SK-N-SH (cell line): ENCODE measurements around the gene ZNF621. TPM values are rescaled to one million over a fixed set of nuclear protein-coding genes. Genes with fewer than 3 reads are reported as not detected.

Experiments used
- CTCF ChIA-PET: fragments of 300-600, 350-600 bp; formaldehyde crosslinking; extraction: SDS; loops from one replicate; lab custom pipeline; 2021; lab: Yijun Ruan, JAX
- POLR2A ChIA-PET: fragments of 350-600 bp; sonication (Branson Sonifier 250); formaldehyde crosslinking; extraction: SDS; loops from one replicate; lab custom pipeline; 2020; ENCODE audit warnings: antibody characterized with exemption, inconsistent platforms; lab: Yijun Ruan, JAX
- DNase-seq: peaks from one replicate; pipeline ENCODE4 v3.0.0; 2012
- H2AFZ ChIP-seq: fragments of 200-600 bp; sonication (generic); 2 replicates; pipeline ENCODE4 v1.8.1; 2016; ENCODE audit warnings: antibody characterized with exemption, mild to moderate bottlenecking, low read depth
- H3F3A ChIP-seq: fragments of 200-600 bp; sonication (generic); replicated peaks from 2 replicates; pipeline ENCODE3; 2016; ENCODE audit warnings: antibody characterized with exemption, mild to moderate bottlenecking; ENCODE audit not compliant: insufficient read depth
- H3K27ac ChIP-seq, 2 experiments: fragments of 200-500 bp in 1 of 2; fragments of 200-600 bp in 1 of 2; sonication (Bioruptor generic) in 1 of 2; sonication (generic), shearing (Covaris generic) in 1 of 2; 2 replicates each; pipeline versions ENCODE4 v1.5.1 to v1.6.1; 2014 to 2016; ENCODE audit warnings: low read depth in 2 of 2, inconsistent platforms in 1 of 2, low read length in 1 of 2, mild to moderate bottlenecking in 1 of 2, mixed read lengths in 1 of 2
- H3K27me3 ChIP-seq: fragments of 200-600 bp; sonication (generic), shearing (Covaris generic); 2 replicates; pipeline ENCODE4 v1.6.1; 2016; ENCODE audit warnings: mixed run types; ENCODE audit not compliant: insufficient read depth
- H3K36me3 ChIP-seq, 2 experiments: fragments of 200-500 bp in 1 of 2; fragments of 200-600 bp in 1 of 2; sonication (Bioruptor generic) in 1 of 2; sonication (generic) in 1 of 2; replicated peaks in 1 of 2; 2 replicates each; pipeline versions ENCODE3 to v1.5.1; 2014 to 2016; ENCODE audit warnings: low read length in 1 of 2, mild to moderate bottlenecking in 1 of 2; ENCODE audit not compliant: insufficient read depth in 2 of 2, control insufficient read depth in 1 of 2
- H3K4me1 ChIP-seq, 2 experiments: fragments of 200-500 bp in 1 of 2; fragments of 200-600 bp in 1 of 2; sonication (Bioruptor generic) in 1 of 2; sonication (generic), shearing (Covaris generic) in 1 of 2; 2 replicates each; pipeline versions ENCODE4 v1.5.1 to v1.6.1; 2014 to 2016; ENCODE audit warnings: low read depth in 1 of 2, low read length in 1 of 2, mixed run types in 1 of 2; ENCODE audit not compliant: insufficient read depth in 2 of 2, control insufficient read depth in 1 of 2
- H3K4me2 ChIP-seq: fragments of 200-600 bp; sonication (generic), shearing (Covaris generic); 2 replicates; pipeline ENCODE4 v1.6.1; 2017; ENCODE audit warnings: mixed run types
- H3K4me3 ChIP-seq, 2 experiments: fragments of 200-500 bp in 1 of 2; fragments of 200-600 bp in 1 of 2; sonication (Bioruptor generic) in 1 of 2; sonication (generic), shearing (Covaris generic) in 1 of 2; 2 replicates each; pipeline versions ENCODE4 v1.5.1 to v1.8.1; 2014 to 2016; ENCODE audit warnings: low read depth in 2 of 2, inconsistent platforms in 1 of 2, low read length in 1 of 2, mild to moderate bottlenecking in 1 of 2, mixed read lengths in 1 of 2, moderate library complexity in 1 of 2
- H3K79me2 ChIP-seq: fragments of 200-600 bp; sonication (generic); 2 replicates; pipeline ENCODE4 v1.8.1; 2017; ENCODE audit warnings: mild to moderate bottlenecking; ENCODE audit not compliant: insufficient read depth
- H3K9ac ChIP-seq: fragments of 200-600 bp; sonication (generic); 2 replicates; pipeline ENCODE4 v1.6.1; 2017; ENCODE audit warnings: mixed run types
- H3K9me2 ChIP-seq: fragments of 200-600 bp; sonication (generic); 2 replicates; pipeline ENCODE4 v1.6.1; 2017; ENCODE audit warnings: mixed run types
- H3K9me3 ChIP-seq: fragments of 200-600 bp; sonication (generic); 2 replicates; pipeline ENCODE4 v1.6.1; 2017; ENCODE audit warnings: mixed run types, mild to moderate bottlenecking, moderate library complexity
- H4K20me1 ChIP-seq: fragments of 200-600 bp; sonication (generic); 2 replicates; pipeline ENCODE4 v1.6.1; 2017; ENCODE audit warnings: mild to moderate bottlenecking, mixed run types; ENCODE audit not compliant: insufficient read depth
- CHD2 ChIP-seq: fragments of 150-350 bp; IDR thresholded peaks from 2 replicates; pipeline ENCODE4 v1.6.1; 2018; ENCODE audit warnings: low read length; ENCODE audit not compliant: partially characterized antibody
- FOSL2 ChIP-seq: IDR thresholded peaks from 2 replicates; pipeline ENCODE4 v1.4.0; 2012; ENCODE audit warnings: low read depth, mild to moderate bottlenecking, moderate library complexity, borderline replicate concordance
- FOXM1 ChIP-seq: IDR thresholded peaks from 2 replicates; pipeline ENCODE4 v1.4.0; 2012; ENCODE audit warnings: low read depth, mild to moderate bottlenecking
- GABPA ChIP-seq: IDR thresholded peaks from 2 replicates; pipeline ENCODE4 v1.4.0; 2012; ENCODE audit warnings: low read depth, mild to moderate bottlenecking
- NFIC ChIP-seq: IDR thresholded peaks from 2 replicates; pipeline ENCODE4 v1.4.0; 2012; ENCODE audit warnings: borderline replicate concordance
- POLR2AphosphoS5 ChIP-seq: IDR thresholded peaks from 2 replicates; pipeline ENCODE4 v1.6.1; 2012; ENCODE audit warnings: low read depth, low read length
- RFX5 ChIP-seq: IDR thresholded peaks from 2 replicates; pipeline ENCODE4 v1.6.1; 2012; ENCODE audit warnings: mild to moderate bottlenecking, improper control_type of control experiment, low read length
- RXRA ChIP-seq: IDR thresholded peaks from 2 replicates; pipeline ENCODE4 v1.4.0; 2012; ENCODE audit warnings: low read depth, mild to moderate bottlenecking, borderline replicate concordance
- TCF12 ChIP-seq: IDR thresholded peaks from 2 replicates; pipeline ENCODE4 v1.4.0; 2012
- WGBS: methylation state at CpG from one replicate; pipeline ENCODE4 v1.1.6; 2017; ENCODE audit warnings: low lambda C conversion rate; 5-methylcytosine and 5-hydroxymethylcytosine counted together
- polyA plus RNA-seq, 3 experiments: library from polyadenylated mRNA; depleted of rRNA; stranded (reverse); fragments of >200 nt; gene quantifications; 2 replicates each; pipeline ENCODE4 v1.2.3, GENCODE V29; 2012
- TF ChIP-seq, protein P1 (sequence below): IDR thresholded peaks from 2 replicates; pipeline ENCODE4 v1.4.0; 2012; ENCODE audit warnings: low read depth, borderline replicate concordance
- TF ChIP-seq, protein P2 (sequence below): IDR thresholded peaks from 2 replicates; pipeline ENCODE4 v1.6.1; 2012; ENCODE audit warnings: mild to moderate bottlenecking, low read depth, low read length, moderate library complexity
- TF ChIP-seq, protein P3 (sequence below): fragments of 200-600 bp; sonication (generic); IDR thresholded peaks from 2 replicates; pipeline ENCODE4 v1.6.1; 2017; ENCODE audit warnings: antibody characterized with exemption, mild to moderate bottlenecking, moderate library complexity
- TF ChIP-seq, protein P4 (sequence below): fragments of 150-350 bp; IDR thresholded peaks from 2 replicates; pipeline ENCODE4 v1.6.1; 2016; ENCODE audit warnings: mild to moderate bottlenecking, low read depth, low read length

ZNF621 gene
- polyA plus RNA-seq, 1 of the 3 experiments (the other 2 are of a cell fraction): 10.3 TPM

DNA sequence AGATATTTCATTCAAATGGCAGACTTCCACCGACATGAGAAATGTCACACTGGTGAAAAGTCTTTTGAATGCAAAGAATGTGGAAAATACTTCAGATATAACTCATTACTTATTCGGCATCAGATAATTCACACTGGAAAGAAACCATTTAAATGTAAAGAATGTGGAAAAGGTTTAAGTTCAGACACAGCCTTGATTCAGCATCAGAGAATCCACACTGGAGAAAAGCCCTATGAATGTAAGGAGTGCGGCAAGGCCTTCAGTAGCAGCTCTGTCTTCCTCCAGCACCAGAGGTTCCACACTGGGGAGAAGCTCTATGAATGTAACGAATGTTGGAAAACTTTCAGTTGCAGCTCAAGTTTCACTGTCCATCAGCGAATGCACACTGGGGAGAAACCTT is 8.6 kb upstream of the ZNF621 start:
- H3F3A ChIP-seq: peaks cover under 1% of the 10 kb centered on the region
- no peak for DNase-seq
- 0 out of 4 replicates have a peak, but pooled peaks cover 0 to 8% of the 10 kb centered on the region in 2 experiments for H3K4me1 ChIP-seq
- H2AFZ ChIP-seq: no peak overlapping the region
- H4K20me1 ChIP-seq: no peaks in the 10 kb centered on the region
- ChIA-PET POLR2A (no interaction called here), CTCF (no interaction called here)
- TF ChIP-seq, protein P1, sequence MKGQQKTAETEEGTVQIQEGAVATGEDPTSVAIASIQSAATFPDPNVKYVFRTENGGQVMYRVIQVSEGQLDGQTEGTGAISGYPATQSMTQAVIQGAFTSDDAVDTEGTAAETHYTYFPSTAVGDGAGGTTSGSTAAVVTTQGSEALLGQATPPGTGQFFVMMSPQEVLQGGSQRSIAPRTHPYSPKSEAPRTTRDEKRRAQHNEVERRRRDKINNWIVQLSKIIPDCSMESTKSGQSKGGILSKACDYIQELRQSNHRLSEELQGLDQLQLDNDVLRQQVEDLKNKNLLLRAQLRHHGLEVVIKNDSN: no peak
- no peak for TF ChIP-seq FOXM1
- no peak for TF ChIP-seq RFX5
- no peak for TF ChIP-seq GABPA
- no peak for TF ChIP-seq TCF12
- TF ChIP-seq, protein P2, sequence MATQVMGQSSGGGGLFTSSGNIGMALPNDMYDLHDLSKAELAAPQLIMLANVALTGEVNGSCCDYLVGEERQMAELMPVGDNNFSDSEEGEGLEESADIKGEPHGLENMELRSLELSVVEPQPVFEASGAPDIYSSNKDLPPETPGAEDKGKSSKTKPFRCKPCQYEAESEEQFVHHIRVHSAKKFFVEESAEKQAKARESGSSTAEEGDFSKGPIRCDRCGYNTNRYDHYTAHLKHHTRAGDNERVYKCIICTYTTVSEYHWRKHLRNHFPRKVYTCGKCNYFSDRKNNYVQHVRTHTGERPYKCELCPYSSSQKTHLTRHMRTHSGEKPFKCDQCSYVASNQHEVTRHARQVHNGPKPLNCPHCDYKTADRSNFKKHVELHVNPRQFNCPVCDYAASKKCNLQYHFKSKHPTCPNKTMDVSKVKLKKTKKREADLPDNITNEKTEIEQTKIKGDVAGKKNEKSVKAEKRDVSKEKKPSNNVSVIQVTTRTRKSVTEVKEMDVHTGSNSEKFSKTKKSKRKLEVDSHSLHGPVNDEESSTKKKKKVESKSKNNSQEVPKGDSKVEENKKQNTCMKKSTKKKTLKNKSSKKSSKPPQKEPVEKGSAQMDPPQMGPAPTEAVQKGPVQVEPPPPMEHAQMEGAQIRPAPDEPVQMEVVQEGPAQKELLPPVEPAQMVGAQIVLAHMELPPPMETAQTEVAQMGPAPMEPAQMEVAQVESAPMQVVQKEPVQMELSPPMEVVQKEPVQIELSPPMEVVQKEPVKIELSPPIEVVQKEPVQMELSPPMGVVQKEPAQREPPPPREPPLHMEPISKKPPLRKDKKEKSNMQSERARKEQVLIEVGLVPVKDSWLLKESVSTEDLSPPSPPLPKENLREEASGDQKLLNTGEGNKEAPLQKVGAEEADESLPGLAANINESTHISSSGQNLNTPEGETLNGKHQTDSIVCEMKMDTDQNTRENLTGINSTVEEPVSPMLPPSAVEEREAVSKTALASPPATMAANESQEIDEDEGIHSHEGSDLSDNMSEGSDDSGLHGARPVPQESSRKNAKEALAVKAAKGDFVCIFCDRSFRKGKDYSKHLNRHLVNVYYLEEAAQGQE: no peak
- TF ChIP-seq, protein P3, sequence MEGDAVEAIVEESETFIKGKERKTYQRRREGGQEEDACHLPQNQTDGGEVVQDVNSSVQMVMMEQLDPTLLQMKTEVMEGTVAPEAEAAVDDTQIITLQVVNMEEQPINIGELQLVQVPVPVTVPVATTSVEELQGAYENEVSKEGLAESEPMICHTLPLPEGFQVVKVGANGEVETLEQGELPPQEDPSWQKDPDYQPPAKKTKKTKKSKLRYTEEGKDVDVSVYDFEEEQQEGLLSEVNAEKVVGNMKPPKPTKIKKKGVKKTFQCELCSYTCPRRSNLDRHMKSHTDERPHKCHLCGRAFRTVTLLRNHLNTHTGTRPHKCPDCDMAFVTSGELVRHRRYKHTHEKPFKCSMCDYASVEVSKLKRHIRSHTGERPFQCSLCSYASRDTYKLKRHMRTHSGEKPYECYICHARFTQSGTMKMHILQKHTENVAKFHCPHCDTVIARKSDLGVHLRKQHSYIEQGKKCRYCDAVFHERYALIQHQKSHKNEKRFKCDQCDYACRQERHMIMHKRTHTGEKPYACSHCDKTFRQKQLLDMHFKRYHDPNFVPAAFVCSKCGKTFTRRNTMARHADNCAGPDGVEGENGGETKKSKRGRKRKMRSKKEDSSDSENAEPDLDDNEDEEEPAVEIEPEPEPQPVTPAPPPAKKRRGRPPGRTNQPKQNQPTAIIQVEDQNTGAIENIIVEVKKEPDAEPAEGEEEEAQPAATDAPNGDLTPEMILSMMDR: no peak
- WGBS: 74% methylated on average over 5 of the region's 5 CpGs
- H3K36me3 ChIP-seq: peaks cover 0 to 13% of the 10 kb centered on the region in 2 experiments
- no peak overlapping the region for H3K4me3 ChIP-seq
- H3K27ac ChIP-seq: peak overlapping the region in 1 of 2 experiments; percentile 27; a peak in 2 of 4 replicates
- no peak overlapping the region for H3K4me2 ChIP-seq
- no peaks in the 10 kb centered on the region for H3K27me3 ChIP-seq
- H3K9ac ChIP-seq: no peak overlapping the region
- H3K9me3 ChIP-seq: no peaks in the 10 kb centered on the region
- no peaks in the 10 kb centered on the region for H3K9me2 ChIP-seq
- H3K79me2 ChIP-seq: no peaks in the 10 kb centered on the region

DNA sequence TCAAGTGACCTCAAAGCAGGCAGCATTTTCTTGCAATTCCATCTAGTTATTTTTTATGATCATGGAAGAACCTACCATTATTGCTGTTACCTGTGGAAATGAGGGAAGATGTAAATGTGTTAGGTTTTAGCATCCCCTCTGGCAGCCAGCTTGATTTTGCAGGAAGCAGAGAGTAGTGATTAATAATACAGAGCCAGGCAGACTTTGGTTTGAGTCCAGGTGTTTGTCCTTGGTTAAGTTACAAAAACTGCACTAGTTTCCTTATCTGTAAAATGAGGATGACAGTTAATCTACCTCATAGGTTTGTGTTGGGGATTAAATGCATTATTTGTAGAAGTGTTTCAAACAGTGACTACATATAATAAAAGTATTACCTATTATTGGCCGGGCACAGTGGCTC is 6.7 kb upstream of the ZNF621 start:
- no peaks in the 10 kb centered on the region for H4K20me1 ChIP-seq
- 86% methylated on average over 1 of the region's 1 CpG for WGBS
- ChIA-PET CTCF (interaction anchor here (1.9 kb wide), 1 partner anchor 12 kb away, joined by 6 read pairs; the partner anchor contains the start of gene ZNF620), POLR2A (no interaction called here)
- no peak overlapping the region for H3K4me2 ChIP-seq
- H3K9me2 ChIP-seq: no peaks in the 10 kb centered on the region
- peaks cover 0 to 4% of the 10 kb centered on the region in 2 experiments for H3K36me3 ChIP-seq
- H3K79me2 ChIP-seq: no peaks in the 10 kb centered on the region
- TF ChIP-seq, protein P4, sequence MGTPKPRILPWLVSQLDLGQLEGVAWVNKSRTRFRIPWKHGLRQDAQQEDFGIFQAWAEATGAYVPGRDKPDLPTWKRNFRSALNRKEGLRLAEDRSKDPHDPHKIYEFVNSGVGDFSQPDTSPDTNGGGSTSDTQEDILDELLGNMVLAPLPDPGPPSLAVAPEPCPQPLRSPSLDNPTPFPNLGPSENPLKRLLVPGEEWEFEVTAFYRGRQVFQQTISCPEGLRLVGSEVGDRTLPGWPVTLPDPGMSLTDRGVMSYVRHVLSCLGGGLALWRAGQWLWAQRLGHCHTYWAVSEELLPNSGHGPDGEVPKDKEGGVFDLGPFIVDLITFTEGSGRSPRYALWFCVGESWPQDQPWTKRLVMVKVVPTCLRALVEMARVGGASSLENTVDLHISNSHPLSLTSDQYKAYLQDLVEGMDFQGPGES: no peak
- TF ChIP-seq FOSL2 (no peak), RXRA (no peak), CHD2 (no peak), NFIC (no peak), POLR2AphosphoS5 (no peak)
- H3K4me3 ChIP-seq: no peak overlapping the region
- H3F3A ChIP-seq: peaks cover 4% of the 10 kb centered on the region
- no peak overlapping the region for H3K9ac ChIP-seq
- no peaks in the 10 kb centered on the region for H3K27me3 ChIP-seq
- no peak overlapping the region for H3K27ac ChIP-seq
- no peaks in the 10 kb centered on the region for H3K9me3 ChIP-seq
- H3K4me1 ChIP-seq: 0 out of 4 replicates have a peak, but pooled peaks cover 0 to 8% of the 10 kb centered on the region in 2 experiments
- no peak for DNase-seq
- H2AFZ ChIP-seq: no peak overlapping the region
